ENCODE results near the gene CNPY1.

CNPY1 gene

DNA sequence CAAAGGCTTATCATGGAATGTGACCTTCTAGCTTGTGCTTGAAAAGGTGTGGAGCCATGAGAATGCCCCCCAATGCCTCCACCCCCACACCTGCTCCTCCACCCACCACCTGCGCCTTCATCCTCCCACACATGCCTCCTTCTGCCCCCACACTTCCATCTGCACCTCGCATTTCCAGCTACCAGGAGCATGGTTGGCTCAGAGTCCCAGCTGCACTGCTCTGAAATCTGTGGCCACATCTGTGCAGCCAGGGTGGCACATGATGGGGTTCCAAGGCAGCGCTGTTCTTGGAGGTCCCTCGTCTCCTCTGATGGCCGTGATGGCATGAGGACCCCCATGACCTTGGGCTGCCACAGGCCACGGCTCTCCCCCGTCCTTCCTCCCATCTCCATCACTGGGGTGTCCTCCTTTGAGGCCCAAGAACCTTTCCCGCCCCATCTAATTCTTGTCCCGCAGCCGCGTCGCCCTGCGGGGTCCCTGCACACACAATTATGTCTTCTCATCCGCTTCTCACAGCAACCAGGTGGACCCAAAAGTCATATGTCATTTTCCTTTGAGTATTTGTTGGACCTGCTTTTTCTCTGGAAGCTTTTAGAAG, 40.6 kb upstream of the CNPY1 start:
- 94% methylated on average over 14 of the region's 14 CpGs for WGBS
- H3K27ac ChIP-seq (ENCODE audit: low read depth, low read length), result no peak overlapping the region

DNA sequence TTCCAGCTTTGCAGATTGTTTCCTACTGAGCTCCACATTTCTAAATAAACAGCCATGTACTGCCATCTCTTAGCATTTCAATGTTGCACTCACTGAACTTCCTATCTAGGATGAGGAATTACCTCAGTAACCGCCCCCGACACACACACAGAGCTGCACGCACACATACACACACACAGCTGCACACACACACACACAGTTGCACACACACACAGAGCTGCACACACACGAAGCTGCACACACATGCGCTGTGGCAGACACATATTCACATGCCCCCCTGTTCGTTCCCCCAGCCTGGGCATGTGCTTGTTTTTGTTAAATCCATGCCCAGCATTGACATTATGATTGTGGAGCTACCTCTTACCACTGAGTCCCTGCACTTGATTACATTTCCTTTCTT, 39.6 kb upstream of the CNPY1 start:
- H3K27ac ChIP-seq (ENCODE audit: low read depth, low read length), result no peak overlapping the region
- WGBS, result 92% methylated on average over 6 of the region's 6 CpGs
- no peak overlapping the region for H3K4me3 ChIP-seq (ENCODE audit: low read length)
- no peaks in the 10 kb centered on the region for H3K36me3 ChIP-seq (ENCODE audit: insufficient read depth, low read length)
- H3K4me1 ChIP-seq (ENCODE audit: insufficient read depth, low read length), result no peaks in the 10 kb centered on the region
- H3K27me3 ChIP-seq (ENCODE audit: insufficient read depth, low read length), result no peaks in the 10 kb centered on the region
- no peaks in the 10 kb centered on the region for H3K9me3 ChIP-seq (ENCODE audit: insufficient read depth, low read depth, low read length)
- H3K9ac ChIP-seq (ENCODE audit: low read depth, low read length), result no peak overlapping the region

More for the DNA sequence above, 40.6 kb upstream of the CNPY1 start:
- Histone ChIP-seq H3K27me3 (ENCODE audit: insufficient read depth, low read length) (no peaks in the 10 kb centered on the region), H3K4me1 (ENCODE audit: insufficient read depth, low read length) (no peaks in the 10 kb centered on the region), H3K9ac (ENCODE audit: low read depth, low read length) (no peak overlapping the region), H3K4me3 (ENCODE audit: low read length) (no peak overlapping the region), H3K36me3 (ENCODE audit: insufficient read depth, low read length) (no peaks in the 10 kb centered on the region), H3K9me3 (ENCODE audit: insufficient read depth, low read depth, low read length) (no peaks in the 10 kb centered on the region)

DNA sequence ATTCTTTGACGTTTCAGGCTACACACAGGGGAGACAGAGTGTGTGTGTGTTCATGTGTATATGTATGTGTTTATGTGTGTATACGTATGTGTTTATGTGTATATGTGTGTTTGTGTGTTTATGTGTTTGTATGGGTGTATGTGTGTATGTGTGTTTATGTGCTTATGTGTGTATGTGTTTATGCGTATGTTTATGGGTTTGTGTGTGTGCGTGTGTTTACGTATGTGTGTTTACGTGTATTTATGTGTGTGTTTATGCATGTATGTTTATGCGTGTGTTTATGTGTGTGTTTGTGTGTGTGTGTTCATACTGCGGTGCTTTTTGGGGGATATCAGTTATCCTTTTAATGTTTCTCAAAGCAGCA, 39.2 kb upstream of the CNPY1 start:
- no peaks in the 10 kb centered on the region for H3K4me1 ChIP-seq (ENCODE audit: insufficient read depth, low read length)
- WGBS, result 88% methylated on average over 8 of the region's 8 CpGs
- no peaks in the 10 kb centered on the region for H3K9me3 ChIP-seq (ENCODE audit: insufficient read depth, low read depth, low read length)
- H3K36me3 ChIP-seq (ENCODE audit: insufficient read depth, low read length), result no peaks in the 10 kb centered on the region
- H3K27me3 ChIP-seq (ENCODE audit: insufficient read depth, low read length), result no peaks in the 10 kb centered on the region
- H3K4me3 ChIP-seq (ENCODE audit: low read length), result no peak overlapping the region
- H3K27ac ChIP-seq (ENCODE audit: low read depth, low read length), result no peak overlapping the region
- no peak overlapping the region for H3K9ac ChIP-seq (ENCODE audit: low read depth, low read length)

DNA sequence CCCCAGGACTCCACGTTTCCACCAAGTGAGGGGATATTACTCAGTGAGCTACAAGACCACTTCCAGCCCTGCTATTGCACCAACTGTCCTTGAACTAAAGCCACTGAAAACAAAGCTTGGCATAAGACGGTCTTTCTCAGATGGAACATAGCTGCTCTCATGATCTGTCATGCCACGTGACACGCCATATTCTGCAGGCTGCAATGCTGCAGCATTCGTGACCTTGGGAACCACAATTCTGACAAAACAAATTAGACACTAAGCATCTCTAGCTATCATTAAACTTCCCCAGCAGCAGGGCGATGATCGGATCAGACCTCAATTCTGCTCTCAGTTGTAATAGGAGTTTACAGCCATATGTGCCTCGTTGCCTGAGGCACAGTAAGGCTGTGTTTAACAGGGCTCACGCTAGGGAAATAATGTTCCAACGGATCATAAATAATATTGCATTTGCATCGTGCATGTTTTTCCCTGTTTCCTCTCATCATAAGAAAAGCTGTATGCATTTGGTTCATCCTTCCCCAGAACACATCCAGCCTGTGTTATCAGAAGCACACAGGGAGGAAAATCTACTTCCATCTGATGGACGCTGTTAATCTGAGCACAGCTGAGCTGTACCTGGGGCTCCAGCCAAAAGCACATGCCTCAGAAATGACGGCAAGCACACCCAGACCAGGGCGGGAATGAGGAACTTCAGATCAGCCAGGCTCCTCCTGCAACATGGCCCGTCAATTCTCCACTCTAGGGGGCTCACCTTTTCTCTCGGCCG, 38.6 kb upstream of the CNPY1 start:
- H3K27ac ChIP-seq (ENCODE audit: low read depth, low read length), result no peak overlapping the region
- WGBS, result 83% methylated on average over 17 of the region's 17 CpGs
- no peaks in the 10 kb centered on the region for H3K4me1 ChIP-seq (ENCODE audit: insufficient read depth, low read length)
- H3K9ac ChIP-seq (ENCODE audit: low read depth, low read length), result no peak overlapping the region
- H3K9me3 ChIP-seq (ENCODE audit: insufficient read depth, low read depth, low read length), result no peaks in the 10 kb centered on the region
- H3K27me3 ChIP-seq (ENCODE audit: insufficient read depth, low read length), result no peaks in the 10 kb centered on the region
- H3K4me3 ChIP-seq (ENCODE audit: low read length), result no peak overlapping the region
- no peaks in the 10 kb centered on the region for H3K36me3 ChIP-seq (ENCODE audit: insufficient read depth, low read length)

DNA sequence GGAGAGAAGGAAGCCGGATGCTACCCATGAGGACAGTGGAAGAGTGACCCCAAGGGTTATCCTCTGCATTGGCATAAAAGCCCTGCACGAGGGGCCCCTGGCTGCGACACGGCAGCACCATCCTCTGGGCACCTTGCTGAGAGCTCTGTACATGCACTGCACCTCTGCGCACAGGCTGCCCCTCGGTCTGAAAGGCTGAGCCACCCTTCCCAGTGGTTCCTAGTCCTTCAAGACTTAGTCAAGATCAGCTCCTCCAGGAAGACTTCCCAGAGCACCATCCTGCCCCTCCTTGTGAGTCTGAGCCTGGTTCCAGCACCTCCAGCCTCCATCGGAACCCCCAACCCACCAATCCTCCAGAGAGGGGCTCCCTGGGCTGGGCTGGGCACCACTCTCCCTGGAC, 37.9 kb upstream of the CNPY1 start:
- 90% methylated on average over 7 of the region's 7 CpGs for WGBS
- no peaks in the 10 kb centered on the region for H3K27me3 ChIP-seq (ENCODE audit: insufficient read depth, low read length)

DNA sequence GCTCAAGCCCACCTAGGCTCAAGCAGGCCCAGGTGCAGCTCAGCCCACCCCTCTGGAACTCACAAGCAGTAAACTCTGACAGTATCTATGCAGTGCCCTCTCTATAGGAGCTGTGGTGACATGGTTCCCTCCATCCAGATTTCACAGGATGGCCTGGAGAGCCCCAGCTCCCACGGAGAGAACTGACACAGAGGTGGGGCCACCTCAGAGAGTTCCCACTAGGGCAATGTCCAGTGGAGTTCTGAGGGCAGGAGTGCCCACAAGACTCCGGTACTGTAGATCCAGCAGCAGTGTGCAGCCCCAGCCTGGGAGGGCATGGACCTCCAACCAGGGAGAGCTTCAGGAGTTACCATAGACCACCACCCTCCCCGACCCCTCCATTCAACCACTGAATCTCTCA, 37.3 kb upstream of the CNPY1 start:
- H3K36me3 ChIP-seq (ENCODE audit: insufficient read depth, low read length), result no peaks in the 10 kb centered on the region
- WGBS, result 84% methylated on average over 3 of the region's 3 CpGs
- H3K4me3 ChIP-seq (ENCODE audit: low read length), result no peak overlapping the region
- H3K9ac ChIP-seq (ENCODE audit: low read depth, low read length), result no peak overlapping the region
- no peaks in the 10 kb centered on the region for H3K27me3 ChIP-seq (ENCODE audit: insufficient read depth, low read length)
- no peaks in the 10 kb centered on the region for H3K4me1 ChIP-seq (ENCODE audit: insufficient read depth, low read length)
- no peaks in the 10 kb centered on the region for H3K9me3 ChIP-seq (ENCODE audit: insufficient read depth, low read depth, low read length)
- no peak overlapping the region for H3K27ac ChIP-seq (ENCODE audit: low read depth, low read length)

More for the DNA sequence above, 37.9 kb upstream of the CNPY1 start:
- Histone ChIP-seq H3K27ac (ENCODE audit: low read depth, low read length) (no peak overlapping the region), H3K4me1 (ENCODE audit: insufficient read depth, low read length) (no peaks in the 10 kb centered on the region), H3K9ac (ENCODE audit: low read depth, low read length) (no peak overlapping the region), H3K4me3 (ENCODE audit: low read length) (no peak overlapping the region), H3K9me3 (ENCODE audit: insufficient read depth, low read depth, low read length) (no peaks in the 10 kb centered on the region), H3K36me3 (ENCODE audit: insufficient read depth, low read length) (no peaks in the 10 kb centered on the region)

DNA sequence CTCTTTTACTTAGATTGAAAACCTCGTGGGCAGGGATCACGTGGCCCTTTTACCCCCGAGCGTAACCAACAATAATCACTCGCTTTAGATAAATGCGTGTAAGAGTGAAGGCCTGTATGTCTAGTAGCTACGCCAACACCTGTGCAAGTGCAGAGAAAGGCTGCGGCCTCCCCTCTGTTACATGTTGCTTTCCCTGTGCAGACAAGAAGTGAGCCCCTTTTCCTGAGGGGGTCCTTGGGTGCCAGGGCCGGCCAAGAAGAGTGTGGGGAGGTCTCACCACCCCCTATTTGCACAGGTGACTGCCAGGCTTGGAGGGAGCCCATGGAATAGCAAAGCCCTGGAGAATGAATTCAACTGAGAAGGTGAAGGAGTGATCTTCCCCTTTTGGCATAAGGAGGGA, 35.6 kb upstream of the CNPY1 start:
- Histone ChIP-seq H3K27ac (ENCODE audit: low read depth, low read length) (no peak overlapping the region), H3K27me3 (ENCODE audit: insufficient read depth, low read length) (no peaks in the 10 kb centered on the region), H3K4me1 (ENCODE audit: insufficient read depth, low read length) (no peaks in the 10 kb centered on the region), H3K9me3 (ENCODE audit: insufficient read depth, low read depth, low read length) (no peaks in the 10 kb centered on the region), H3K36me3 (ENCODE audit: insufficient read depth, low read length) (no peaks in the 10 kb centered on the region), H3K9ac (ENCODE audit: low read depth, low read length) (no peak overlapping the region), H3K4me3 (ENCODE audit: low read length) (no peak overlapping the region)
- WGBS, result 87% methylated on average over 9 of the region's 9 CpGs

DNA sequence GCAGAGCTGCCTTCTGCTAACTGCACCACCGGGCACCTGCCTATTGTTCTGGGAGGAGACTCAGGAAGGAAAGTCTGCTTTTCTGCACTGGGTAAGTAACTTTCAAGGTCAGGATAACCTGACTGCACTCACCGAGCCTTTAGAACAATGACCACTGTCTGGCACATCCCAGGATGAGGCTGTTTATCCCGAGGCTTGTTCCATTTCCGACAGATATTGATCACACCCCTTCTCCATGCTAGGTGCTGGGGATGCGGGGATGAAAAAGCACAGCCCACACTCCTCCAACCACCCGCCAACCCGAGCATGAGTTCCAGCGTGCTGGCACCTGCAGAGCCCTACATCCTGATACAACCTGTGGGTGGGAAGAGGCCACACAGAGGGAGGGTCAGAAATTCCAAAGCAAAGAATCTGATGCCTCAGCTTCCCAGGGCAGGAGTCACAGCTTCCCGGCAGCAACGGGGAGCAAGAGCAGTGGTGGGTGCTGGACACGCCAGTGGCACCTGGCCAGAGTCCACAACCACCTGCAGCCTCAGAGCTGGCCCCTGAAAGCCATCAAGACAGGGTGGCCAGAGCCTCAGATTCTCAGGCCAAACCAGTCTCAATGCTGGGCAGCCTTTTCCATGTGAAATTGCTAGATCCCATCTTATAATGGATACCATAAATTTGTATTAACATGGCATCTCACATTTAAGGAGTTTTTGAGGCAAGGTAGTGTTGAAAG, 34.9 kb upstream of the CNPY1 start:
- H3K4me1 ChIP-seq (ENCODE audit: insufficient read depth, low read length), result no peaks in the 10 kb centered on the region
- H3K36me3 ChIP-seq (ENCODE audit: insufficient read depth, low read length), result no peaks in the 10 kb centered on the region
- H3K27me3 ChIP-seq (ENCODE audit: insufficient read depth, low read length), result no peaks in the 10 kb centered on the region
- no peak overlapping the region for H3K9ac ChIP-seq (ENCODE audit: low read depth, low read length)
- no peak overlapping the region for H3K4me3 ChIP-seq (ENCODE audit: low read length)
- no peak overlapping the region for H3K27ac ChIP-seq (ENCODE audit: low read depth, low read length)
- no peaks in the 10 kb centered on the region for H3K9me3 ChIP-seq (ENCODE audit: insufficient read depth, low read depth, low read length)
- 80% methylated on average over 11 of the region's 11 CpGs for WGBS

DNA sequence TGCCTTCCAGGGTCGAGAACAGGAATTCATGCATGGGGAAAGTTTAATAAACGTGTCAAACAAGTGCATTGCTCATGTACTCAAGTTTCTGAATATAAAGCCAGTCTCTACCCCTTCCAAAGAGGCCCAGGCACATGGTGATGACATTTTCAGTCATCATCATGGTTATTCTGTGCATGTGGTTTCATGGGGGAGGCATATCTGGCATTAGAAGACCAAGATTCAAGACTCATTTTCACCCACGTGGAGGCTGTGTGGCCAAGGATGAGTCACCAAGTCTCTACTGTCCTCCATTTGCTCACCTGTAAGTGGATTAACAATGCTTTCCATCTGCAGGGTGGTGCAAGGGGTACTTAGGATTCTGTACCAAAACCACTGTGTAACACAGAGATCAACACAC, 34.0 kb upstream of the CNPY1 start:
- Histone ChIP-seq H3K4me1 (ENCODE audit: insufficient read depth, low read length) (no peaks in the 10 kb centered on the region), H3K27me3 (ENCODE audit: insufficient read depth, low read length) (no peaks in the 10 kb centered on the region), H3K27ac (ENCODE audit: low read depth, low read length) (no peak overlapping the region), H3K9ac (ENCODE audit: low read depth, low read length) (no peak overlapping the region), H3K36me3 (ENCODE audit: insufficient read depth, low read length) (no peaks in the 10 kb centered on the region), H3K9me3 (ENCODE audit: insufficient read depth, low read depth, low read length) (no peaks in the 10 kb centered on the region), H3K4me3 (ENCODE audit: low read length) (no peak overlapping the region)
- WGBS, result 77% methylated on average over 3 of the region's 3 CpGs

DNA sequence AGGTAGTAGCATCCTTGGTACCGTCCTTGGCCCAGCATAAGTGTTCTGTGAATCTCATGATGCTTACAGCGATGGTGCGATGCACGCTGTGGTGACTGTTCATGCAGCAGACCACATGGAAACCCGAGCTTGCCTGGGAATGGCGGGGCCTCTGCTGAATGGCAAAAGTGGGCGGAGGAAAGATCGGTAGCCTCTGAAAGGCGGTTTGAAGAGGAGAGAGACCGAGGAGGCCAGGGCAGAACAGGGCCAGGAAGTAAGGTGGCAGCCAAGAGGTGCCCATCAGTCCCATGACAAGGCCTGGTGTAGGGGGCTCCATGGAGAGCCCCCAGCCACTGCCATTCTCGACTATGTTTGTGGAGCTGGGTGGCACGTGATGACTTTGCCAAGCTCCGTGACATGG, 33.2 kb upstream of the CNPY1 start:
- Histone ChIP-seq H3K27ac (ENCODE audit: low read depth, low read length) (no peak overlapping the region), H3K27me3 (ENCODE audit: insufficient read depth, low read length) (no peaks in the 10 kb centered on the region), H3K9me3 (ENCODE audit: insufficient read depth, low read depth, low read length) (no peaks in the 10 kb centered on the region), H3K36me3 (ENCODE audit: insufficient read depth, low read length) (no peaks in the 10 kb centered on the region), H3K4me1 (ENCODE audit: insufficient read depth, low read length) (no peaks in the 10 kb centered on the region), H3K9ac (ENCODE audit: low read depth, low read length) (no peak overlapping the region), H3K4me3 (ENCODE audit: low read length) (no peak overlapping the region)
- WGBS, result 90% methylated on average over 13 of the region's 13 CpGs

DNA sequence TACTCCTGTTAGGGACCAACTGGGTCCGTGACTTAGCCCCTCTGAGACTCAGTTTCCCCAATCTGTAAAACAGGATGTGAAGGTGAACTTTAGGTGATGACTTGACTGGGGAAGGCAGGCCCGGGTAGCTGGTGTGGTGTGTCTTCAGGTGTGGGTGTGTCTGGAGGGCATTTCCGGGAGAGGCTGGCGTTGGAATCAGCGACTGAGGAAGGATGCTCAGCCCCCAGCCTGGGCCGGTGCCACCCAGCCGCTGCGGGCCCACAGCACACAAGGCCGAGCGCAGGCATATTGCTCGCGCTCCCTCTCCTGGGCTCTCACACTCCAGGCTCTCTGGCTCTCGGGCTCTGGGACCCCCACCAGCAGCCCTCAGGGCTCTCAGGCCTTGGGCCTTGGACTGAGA, 31.7 kb upstream of the CNPY1 start:
- no peaks in the 10 kb centered on the region for H3K27me3 ChIP-seq (ENCODE audit: insufficient read depth, low read length)
- 93% methylated on average over 13 of the region's 13 CpGs for WGBS
- H3K36me3 ChIP-seq (ENCODE audit: insufficient read depth, low read length), result no peaks in the 10 kb centered on the region
- no peak overlapping the region for H3K9ac ChIP-seq (ENCODE audit: low read depth, low read length)
- H3K27ac ChIP-seq (ENCODE audit: low read depth, low read length), result no peak overlapping the region
- no peaks in the 10 kb centered on the region for H3K4me1 ChIP-seq (ENCODE audit: insufficient read depth, low read length)
- H3K9me3 ChIP-seq (ENCODE audit: insufficient read depth, low read depth, low read length), result no peaks in the 10 kb centered on the region
- no peak overlapping the region for H3K4me3 ChIP-seq (ENCODE audit: low read length)

Data from HUES64 (cell line).